Osteocyte (in vitro differentiated cells): ENCODE results near the gene SLC26A6. TPM values are rescaled to one million over a fixed set of nuclear protein-coding genes. Genes with fewer than 3 reads are reported as not detected.

ENCODE experiments used
- DNase-seq: peaks from one replicate; pipeline ENCODE4 v3.0.0; 2021; ENCODE audit warnings: mixed read lengths; ENCODE audit not compliant: unreplicated experiment; ENCODE audit errors: extremely low spot score
- H3K27ac Mint-ChIP-seq: one replicate; pipeline ENCODE4 v1.8.0; 2021; ENCODE audit warnings: mild to moderate bottlenecking, mixed read lengths; ENCODE audit not compliant: unreplicated experiment
- H3K27me3 Mint-ChIP-seq: one replicate; pipeline ENCODE4 v1.8.0; 2021; ENCODE audit warnings: mixed read lengths; ENCODE audit not compliant: unreplicated experiment
- H3K36me3 Mint-ChIP-seq: one replicate; pipeline ENCODE4 v1.8.0; 2021; ENCODE audit warnings: mixed read lengths; ENCODE audit not compliant: unreplicated experiment
- H3K4me1 Mint-ChIP-seq: one replicate; pipeline ENCODE4 v1.8.0; 2021; ENCODE audit warnings: mixed read lengths; ENCODE audit not compliant: unreplicated experiment
- H3K4me3 Mint-ChIP-seq: one replicate; pipeline ENCODE4 v1.8.0; 2021; ENCODE audit warnings: mild to moderate bottlenecking, moderate library complexity, mixed read lengths; ENCODE audit not compliant: unreplicated experiment
- H3K9me3 Mint-ChIP-seq: one replicate; pipeline ENCODE4 v1.8.0; 2021; ENCODE audit warnings: mixed read lengths; ENCODE audit not compliant: unreplicated experiment
- total RNA-seq: library from RNA; stranded (reverse); gene quantifications from 2 replicates; pipeline ENCODE4 v1.2.1, GENCODE V29; 2021
- TF ChIP-seq, protein P1 (sequence below): fragments of 200-600 bp; sonication (generic); IDR thresholded peaks from 2 replicates; pipeline ENCODE4 v1.5.0; 2021; ENCODE audit warnings: antibody characterized with exemption, mild to moderate bottlenecking, moderate library complexity

Gene SLC26A6
- total RNA-seq, 1 donor from 2014 or later = 66.2 TPM

GRCh38 chr3:48598323-48599076 is 36.8 kb downstream of the SLC26A6 start:
- Mint-ChIP-seq H3K9me3 (no peaks in the 10 kb centered on the region), H3K27ac (peak overlapping the region; percentile 95), H3K4me3 (peak overlapping the region; percentile 51)

GRCh38 chr3:48597408-48597800 is 37.9 kb downstream of the SLC26A6 start:
- TF ChIP-seq, protein P1, sequence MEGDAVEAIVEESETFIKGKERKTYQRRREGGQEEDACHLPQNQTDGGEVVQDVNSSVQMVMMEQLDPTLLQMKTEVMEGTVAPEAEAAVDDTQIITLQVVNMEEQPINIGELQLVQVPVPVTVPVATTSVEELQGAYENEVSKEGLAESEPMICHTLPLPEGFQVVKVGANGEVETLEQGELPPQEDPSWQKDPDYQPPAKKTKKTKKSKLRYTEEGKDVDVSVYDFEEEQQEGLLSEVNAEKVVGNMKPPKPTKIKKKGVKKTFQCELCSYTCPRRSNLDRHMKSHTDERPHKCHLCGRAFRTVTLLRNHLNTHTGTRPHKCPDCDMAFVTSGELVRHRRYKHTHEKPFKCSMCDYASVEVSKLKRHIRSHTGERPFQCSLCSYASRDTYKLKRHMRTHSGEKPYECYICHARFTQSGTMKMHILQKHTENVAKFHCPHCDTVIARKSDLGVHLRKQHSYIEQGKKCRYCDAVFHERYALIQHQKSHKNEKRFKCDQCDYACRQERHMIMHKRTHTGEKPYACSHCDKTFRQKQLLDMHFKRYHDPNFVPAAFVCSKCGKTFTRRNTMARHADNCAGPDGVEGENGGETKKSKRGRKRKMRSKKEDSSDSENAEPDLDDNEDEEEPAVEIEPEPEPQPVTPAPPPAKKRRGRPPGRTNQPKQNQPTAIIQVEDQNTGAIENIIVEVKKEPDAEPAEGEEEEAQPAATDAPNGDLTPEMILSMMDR = no peak
- no peak overlapping the region for H3K4me3 Mint-ChIP-seq
- peak overlapping the region; percentile 95 for H3K27ac Mint-ChIP-seq

More at GRCh38 chr3:48598323-48599076, 36.8 kb downstream of the SLC26A6 start:
- TF ChIP-seq, protein P1 = peak; percentile 23
- DNase-seq = peak; percentile 96
- Mint-ChIP-seq H3K36me3 (peaks cover 33% of the 10 kb centered on the region), H3K27me3 (no peaks in the 10 kb centered on the region), H3K4me1 (peaks cover 61% of the 10 kb centered on the region)

GRCh38 chr3:48596676-48597407 is 38.4 kb downstream of the SLC26A6 start:
- Mint-ChIP-seq H3K4me3 (no peak overlapping the region), H3K9me3 (no peaks in the 10 kb centered on the region), H3K4me1 (peaks cover 59% of the 10 kb centered on the region), H3K27ac (peak overlapping the region; percentile 95), H3K36me3 (peaks cover 23% of the 10 kb centered on the region), H3K27me3 (no peaks in the 10 kb centered on the region)
- TF ChIP-seq, protein P1 = no peak
- no peak for DNase-seq

More at GRCh38 chr3:48597408-48597800, 37.9 kb downstream of the SLC26A6 start:
- no peak for DNase-seq
- Mint-ChIP-seq H3K27me3 (no peaks in the 10 kb centered on the region), H3K4me1 (peaks cover 61% of the 10 kb centered on the region), H3K9me3 (no peaks in the 10 kb centered on the region), H3K36me3 (peaks cover 26% of the 10 kb centered on the region)

- no peak overlapping the region for H3K4me3 Mint-ChIP-seq
- H3K9me3 Mint-ChIP-seq = no peaks in the 10 kb centered on the region
- no peaks in the 10 kb centered on the region for H3K27me3 Mint-ChIP-seq
- H3K36me3 Mint-ChIP-seq = peaks cover 23% of the 10 kb centered on the region
- no peak for DNase-seq
- H3K27ac Mint-ChIP-seq = peak overlapping the region; percentile 80
- H3K4me1 Mint-ChIP-seq = peaks cover 59% of the 10 kb centered on the region
- TF ChIP-seq, protein P1 = no peak
Observed at GRCh38 chr3:48596157-48596556, 39.1 kb downstream of the SLC26A6 start.
